K562 (cell line): ENCODE results near the gene ZNF165. TPM values are rescaled to one million over a fixed set of nuclear protein-coding genes. Genes with fewer than 3 reads are reported as not detected.
A peak's percentile ranks its signal among the peaks of the same experiment; 100 is the strongest.

Experiments used
- CREB5 ChIP-seq: fragments of 250-450 bp; sonication (Bioruptor Pico); IDR thresholded peaks from 2 replicates; pipeline ENCODE4 v1.5.0; 2020; ENCODE audit warnings: mild to moderate bottlenecking
- L3MBTL2 ChIP-seq: fragments of 450-650 bp; IDR thresholded peaks from 2 replicates; pipeline ENCODE4 v1.6.1; 2016; ENCODE audit warnings: mild to moderate bottlenecking, moderate library complexity
- MIER1 ChIP-seq: fragments of 450-650 bp; IDR thresholded peaks from 2 replicates; pipeline ENCODE4 v1.6.1; 2016; ENCODE audit warnings: antibody characterized with exemption, mild to moderate bottlenecking, low read depth
- MYC ChIP-seq, 2 experiments: fragments of 250-450 bp in 1 of 2; sonication (Bioruptor Pico) in 1 of 2; IDR thresholded peaks; 2 replicates each; pipeline versions ENCODE4 v1.5.1 to v1.6.1; 2012 to 2021; ENCODE audit warnings: low read depth in 2 of 2, borderline replicate concordance in 1 of 2, improper control_type of control experiment in 1 of 2, low read length in 1 of 2, mild to moderate bottlenecking in 1 of 2, moderate library complexity in 1 of 2
- NCOA6 ChIP-seq: fragments of 450-650 bp; IDR thresholded peaks from 2 replicates; pipeline ENCODE4 v1.6.1; 2017; ENCODE audit warnings: mild to moderate bottlenecking
- POLR3G ChIP-seq: IDR thresholded peaks from 2 replicates; pipeline ENCODE4 v1.6.1; 2011; ENCODE audit not compliant: insufficient read length, insufficient replicate concordance; ENCODE audit errors: extremely low read depth
- PTTG1 ChIP-seq: fragments of 450-650 bp; IDR thresholded peaks from 2 replicates; pipeline ENCODE4 v1.6.1; 2016; ENCODE audit warnings: low read depth, mild to moderate bottlenecking, missing genetic modification characterization, missing compliant biosample characterization
- SFPQ ChIP-seq: fragments of 200-400 bp; formaldehyde crosslinking; IDR thresholded peaks from 2 replicates; pipeline ENCODE4 v1.6.1; 2017; ENCODE audit warnings: mild to moderate bottlenecking, low read depth, low read length, moderate library complexity
- SIN3A ChIP-seq, 2 experiments: fragments of 150-350 bp in 1 of 2; IDR thresholded peaks; 2 replicates each; pipeline ENCODE4 v1.6.1; 2011 to 2016; ENCODE audit warnings: borderline replicate concordance in 2 of 2, low read depth in 2 of 2, low read length in 2 of 2, mild to moderate bottlenecking in 2 of 2, moderate library complexity in 2 of 2; ENCODE audit not compliant: control insufficient read depth in 1 of 2
- SNRNP70 ChIP-seq: fragments of 200-400 bp; formaldehyde crosslinking; optimal IDR thresholded peaks from 2 replicates; pipeline ENCODE3; 2017; ENCODE audit warnings: low read depth, low read length
- SRSF1 ChIP-seq: fragments of 200-400 bp; formaldehyde crosslinking; IDR thresholded peaks from 2 replicates; pipeline ENCODE4 v1.6.1; 2017; ENCODE audit warnings: mild to moderate bottlenecking, low read depth, low read length, moderate library complexity
- ZBTB40 ChIP-seq, 2 experiments: fragments of 450-650 bp in 1 of 2; sonication (generic) in 1 of 2; formaldehyde crosslinking in 1 of 2; IDR thresholded peaks; 2 replicates each; pipeline versions ENCODE4 v1.7.1 to v1.9.0; 2016 to 2022; ENCODE audit warnings: inconsistent platforms in 1 of 2, mild to moderate bottlenecking in 1 of 2, missing genetic modification reagents in 1 of 2
- ZEB2 ChIP-seq: fragments of 450-650 bp; IDR thresholded peaks from 2 replicates; pipeline ENCODE4 v1.6.1; 2016
- polyA plus RNA-seq, 8 experiments: library from polyadenylated mRNA; depleted of rRNA in 4 of 8; stranded (reverse) in 5 of 8; unstranded in 3 of 8; fragments of >200 nt; fragmentation: Nextera tagmentation in 2 of 8; fragmentation: Illumina TruSeq in 1 of 8; extraction: Ambion mirVana in 2 of 8; extraction: Trizol in 1 of 8; gene quantifications; 2 replicates each; pipeline versions ENCODE4 v1.2.1 to v1.2.3, GENCODE V29; 2011 to 2014; ENCODE audit warnings: inconsistent platforms in 1 of 8, missing spikeins in 1 of 8
- total RNA-seq, 7 experiments: library from RNA; depleted of rRNA in 6 of 7; stranded (reverse); fragments of >200 nt in 6 of 7; fragmentation: Illumina TruSeq in 2 of 7; extraction: Trizol in 2 of 7; gene quantifications; 2 replicates each; pipeline versions ENCODE4 v1.2.1 to v1.2.3, GENCODE V29; 2011 to 2021; ENCODE audit warnings: low replicate concordance in 1 of 7

ZNF165 gene
- total and polyA plus RNA-seq, 9 of the 15 experiments (the other 6 are each of a cell fraction or from before 2014, with no cell fraction given), result 0.82 to 3.6 (median 1.2) TPM

GRCh38 chr6:28104392-28105244 is 24.2 kb downstream of the ZNF165 start (continued):
- TF ChIP-seq ZBTB40 (IDR thresholded peaks at IDR 0.05) (peak; percentile 95), ZBTB40 (CRISPR knock-in tag; IDR thresholded peaks at IDR 0.05) (no peak), SRSF1 (peak; percentile 88), MYC (IDR thresholded peaks at IDR 0.05; ENCODE audit: low read depth, low read length) (peak; percentile 82), MYC (CRISPR knock-in tag; IDR thresholded peaks at IDR 0.05; ENCODE audit: borderline replicate concordance, low read depth) (peak; percentile 76; the same call in 1 of the 2 replicates), MIER1 (no peak), POLR3G (no peak), PTTG1 (tag) (no peak), SFPQ (no peak), SIN3A (IDR thresholded peaks at IDR 0.05; ENCODE audit: borderline replicate concordance in 2 of 2, control insufficient read depth in 1 of 2, low read depth in 2 of 2, low read length in 2 of 2) (no peak), SNRNP70 (no peak), CREB5 (0 out of 2 replicates have a peak, but pooled peaks have one; percentile 15), NCOA6 (no peak), ZEB2 (peak; percentile 87), L3MBTL2 (peak; percentile 85)
